Neutrophil (primary cell): ENCODE results near the gene MTO1.
"Not testable (repeated sequence)": the region's sequence is repeated elsewhere in the genome, so short reads cannot be mapped to it uniquely, and the experiment has no call there.

Experiments
- H3K27ac ChIP-seq: fragments of 200-600 bp; sonication (generic); 2 replicates; pipeline ENCODE4 v1.5.1; 2016; ENCODE audit warnings: mild to moderate bottlenecking, moderate library complexity
- H3K27me3 ChIP-seq: fragments of 200-600 bp; sonication (generic); 2 replicates; pipeline ENCODE4 v1.6.0; 2016; ENCODE audit warnings: mild to moderate bottlenecking
- H3K36me3 ChIP-seq: fragments of 200-600 bp; sonication (generic); 2 replicates; pipeline ENCODE4 v1.5.1; 2017
- H3K4me1 ChIP-seq, 2 experiments: fragments of 200-600 bp in 1 of 2; sonication (generic) in 1 of 2; 1 replicate in 1 of 2; 2 replicates in 1 of 2; pipeline versions ENCODE4 v1.5.1 to v1.6.1; 2013 to 2016; ENCODE audit warnings: low read depth in 1 of 2, low read length in 1 of 2, mild to moderate bottlenecking in 1 of 2, moderate library complexity in 1 of 2; ENCODE audit not compliant: control insufficient read depth in 1 of 2, insufficient read depth in 1 of 2
- H3K4me3 ChIP-seq, 2 experiments: fragments of 200-600 bp in 1 of 2; sonication (generic) in 1 of 2; 1 replicate in 1 of 2; 2 replicates in 1 of 2; pipeline ENCODE4 v1.5.1; 2013 to 2016; ENCODE audit warnings: low read depth in 1 of 2, low read length in 1 of 2, mild to moderate bottlenecking in 1 of 2, moderate library complexity in 1 of 2
- H3K9me3 ChIP-seq: fragments of 200-600 bp; sonication (generic); 2 replicates; pipeline ENCODE4 v1.5.1; 2016
- CTCF ChIP-seq: fragments of 200-600 bp; sonication (generic); IDR thresholded peaks from 2 replicates; pipeline ENCODE4 v1.5.1; 2016; ENCODE audit warnings: antibody characterized with exemption

The MTO1 gene

GRCh38 chr6:73532293-73532692 is 70.8 kb downstream of the MTO1 start:
- Histone ChIP-seq H3K27me3 (no peaks in the 10 kb centered on the region), H3K4me1 (no peaks in the 10 kb centered on the region), H3K4me3 (no peak overlapping the region), H3K36me3 (no peaks in the 10 kb centered on the region), H3K9me3 (no peaks in the 10 kb centered on the region), H3K27ac (no peak overlapping the region)
- no peak for TF ChIP-seq CTCF

- Histone ChIP-seq H3K4me1 (no peaks in the 10 kb centered on the region), H3K4me3 (no peak overlapping the region)
- no peak for TF ChIP-seq CTCF
Observed at GRCh38 chr6:73534628-73535027, 73.1 kb downstream of the MTO1 start.

GRCh38 chr6:73537677-73538076 is 76.1 kb downstream of the MTO1 start:
- Histone ChIP-seq H3K27me3 (no peaks in the 10 kb centered on the region), H3K36me3 (no peaks in the 10 kb centered on the region), H3K4me1 (no peaks in the 10 kb centered on the region), H3K9me3 (no peaks in the 10 kb centered on the region), H3K4me3 (no peak overlapping the region), H3K27ac (no peak overlapping the region)
- TF ChIP-seq CTCF = no peak

More at GRCh38 chr6:73534628-73535027, 73.1 kb downstream of the MTO1 start:
- no peaks in the 10 kb centered on the region for H3K27me3 ChIP-seq
- H3K9me3 ChIP-seq = no peaks in the 10 kb centered on the region
- no peak overlapping the region for H3K27ac ChIP-seq
- no peaks in the 10 kb centered on the region for H3K36me3 ChIP-seq

- no peaks in the 10 kb centered on the region for H3K4me1 ChIP-seq
- no peak overlapping the region for H3K27ac ChIP-seq
- no peaks in the 10 kb centered on the region for H3K27me3 ChIP-seq
- H3K4me3 ChIP-seq = no peak overlapping the region
- TF ChIP-seq CTCF = no peak
- H3K36me3 ChIP-seq = no peaks in the 10 kb centered on the region
- no peaks in the 10 kb centered on the region for H3K9me3 ChIP-seq
Observed at GRCh38 chr6:73538116-73538779, 76.7 kb downstream of the MTO1 start.

- not testable (repeated sequence) for H3K36me3 ChIP-seq, H3K27ac ChIP-seq, H3K27me3 ChIP-seq, H3K4me1 ChIP-seq, H3K9me3 ChIP-seq, H3K4me3 ChIP-seq
Observed at GRCh38 chr6:73542481-73542880, 80.9 kb downstream of the MTO1 start.

- no peak overlapping the region for H3K4me3 ChIP-seq
- no peaks in the 10 kb centered on the region for H3K36me3 ChIP-seq
- H3K4me1 ChIP-seq = no peaks in the 10 kb centered on the region
- H3K9me3 ChIP-seq = no peaks in the 10 kb centered on the region
- H3K27ac ChIP-seq = no peak overlapping the region
- no peaks in the 10 kb centered on the region for H3K27me3 ChIP-seq
- no peak for TF ChIP-seq CTCF
Observed at GRCh38 chr6:73542891-73543290, 81.4 kb downstream of the MTO1 start.
